H9 (cell line): Measurements from ENCODE around the gene APP. TPM values are rescaled to one million over a fixed set of nuclear protein-coding genes. Genes with fewer than 3 reads are reported as not detected.

Source experiments
- DNase-seq: peaks from one replicate; pipeline ENCODE4 v3.0.0-alpha.2; 2017
- H2AFZ ChIP-seq: one replicate; pipeline ENCODE4 v1.6.1; 2013; ENCODE audit warnings: mild to moderate bottlenecking, low read length, control low read depth, moderate library complexity
- H2AK5ac ChIP-seq: 2 replicates; pipeline ENCODE4 v1.6.1; 2013; ENCODE audit warnings: low read length, control low read depth, mixed read lengths; ENCODE audit not compliant: insufficient read length
- H2BK120ac ChIP-seq: one replicate; pipeline ENCODE4 v1.6.1; 2013; ENCODE audit warnings: low read depth, mild to moderate bottlenecking, low read length, control low read depth, inconsistent platforms; ENCODE audit not compliant: poor library complexity, severe bottlenecking
- H2BK12ac ChIP-seq: 2 replicates; pipeline ENCODE4 v1.6.1; 2013; ENCODE audit warnings: low read length, control low read depth, mixed read lengths, low read depth; ENCODE audit not compliant: insufficient read length
- H2BK15ac ChIP-seq: 2 replicates; pipeline ENCODE4 v1.6.1; 2013; ENCODE audit warnings: low read depth, low read length, control low read depth
- H2BK20ac ChIP-seq: one replicate; pipeline ENCODE4 v1.6.1; 2013; ENCODE audit warnings: low read depth, mild to moderate bottlenecking, low read length, control low read depth, inconsistent platforms; ENCODE audit not compliant: poor library complexity, severe bottlenecking
- H2BK5ac ChIP-seq: 2 replicates; pipeline ENCODE4 v1.6.1; 2013; ENCODE audit warnings: low read length, control low read depth, mixed read lengths; ENCODE audit not compliant: insufficient read length
- H3K14ac ChIP-seq: 2 replicates; pipeline ENCODE4 v1.6.1; 2013; ENCODE audit warnings: low read length, control low read depth; ENCODE audit not compliant: insufficient read depth
- H3K18ac ChIP-seq: 2 replicates; pipeline ENCODE4 v1.6.1; 2013; ENCODE audit warnings: low read depth, mild to moderate bottlenecking, mixed read lengths, low read length, control low read depth; ENCODE audit not compliant: insufficient read length
- H3K23ac ChIP-seq: 2 replicates; pipeline ENCODE4 v1.6.1; 2013; ENCODE audit warnings: low read length, control low read depth, mixed read lengths, low read depth; ENCODE audit not compliant: insufficient read length
- H3K23me2 ChIP-seq: 2 replicates; pipeline ENCODE4 v1.6.1; 2013; ENCODE audit warnings: low read depth, mild to moderate bottlenecking, mixed read lengths, low read length, control low read depth; ENCODE audit not compliant: insufficient read length, poor library complexity, severe bottlenecking
- H3K27ac ChIP-seq: 2 replicates; pipeline ENCODE4 v1.5.1; 2013; ENCODE audit warnings: low read length, control low read depth, mixed read lengths, low read depth; ENCODE audit not compliant: insufficient read length
- H3K27me3 ChIP-seq: 2 replicates; pipeline ENCODE4 v1.6.1; 2013; ENCODE audit warnings: low read length, control low read depth, inconsistent platforms; ENCODE audit not compliant: insufficient read depth
- H3K4ac ChIP-seq: 2 replicates; pipeline ENCODE4 v1.6.1; 2013; ENCODE audit warnings: low read depth, mild to moderate bottlenecking, control low read depth, inconsistent platforms, low read length, moderate library complexity
- H3K4me1 ChIP-seq: 2 replicates; pipeline ENCODE4 v1.6.1; 2013; ENCODE audit warnings: low read length, control low read depth, inconsistent platforms; ENCODE audit not compliant: insufficient read depth
- H3K4me2 ChIP-seq: 2 replicates; pipeline ENCODE4 v1.6.1; 2013; ENCODE audit warnings: low read length, control low read depth, mixed read lengths; ENCODE audit not compliant: insufficient read length, insufficient read depth
- H3K56ac ChIP-seq: 2 replicates; pipeline ENCODE4 v1.6.1; 2013; ENCODE audit warnings: low read depth, mild to moderate bottlenecking, mixed read lengths, low read length, control low read depth; ENCODE audit not compliant: insufficient read length
- H3K79me1 ChIP-seq: 2 replicates; pipeline ENCODE4 v1.6.1; 2013; ENCODE audit warnings: low read depth, mild to moderate bottlenecking, moderate library complexity, low read length, control low read depth, inconsistent platforms; ENCODE audit not compliant: insufficient read depth, poor library complexity, severe bottlenecking
- H3K79me2 ChIP-seq: 2 replicates; pipeline ENCODE4 v1.6.1; 2013; ENCODE audit warnings: low read length, control low read depth, inconsistent platforms; ENCODE audit not compliant: insufficient read depth
- H3K9ac ChIP-seq: 2 replicates; pipeline ENCODE4 v1.6.1; 2013; ENCODE audit warnings: low read length, control low read depth, mixed read lengths; ENCODE audit not compliant: insufficient read length; ENCODE audit errors: extremely low read depth
- H3K9me3 ChIP-seq: one replicate; pipeline ENCODE4 v1.6.1; 2013; ENCODE audit warnings: low read depth, low read length, inconsistent platforms; ENCODE audit not compliant: control insufficient read depth
- H3T11ph ChIP-seq: one replicate; pipeline ENCODE4 v1.6.1; 2013; ENCODE audit warnings: mild to moderate bottlenecking, low read length, control low read depth, inconsistent platforms
- H4K20me1 ChIP-seq: one replicate; pipeline ENCODE4 v1.6.1; 2013; ENCODE audit not compliant: control insufficient read depth, insufficient read length, insufficient read depth
- H4K5ac ChIP-seq: 2 replicates; pipeline ENCODE4 v1.6.1; 2013; ENCODE audit warnings: low read depth, mild to moderate bottlenecking, mixed read lengths, low read length, control low read depth; ENCODE audit not compliant: insufficient read length
- H4K8ac ChIP-seq: replicated peaks from 2 replicates; pipeline ENCODE4 v1.6.1; 2013; ENCODE audit warnings: low read length, control low read depth, mixed read lengths, low read depth; ENCODE audit not compliant: insufficient read length
- H4K91ac ChIP-seq: 2 replicates; pipeline ENCODE4 v1.6.1; 2013; ENCODE audit warnings: low read depth, mild to moderate bottlenecking, moderate library complexity, mixed read lengths, low read length, control low read depth; ENCODE audit not compliant: insufficient read length
- H3K27ac Mint-ChIP-seq, 3 experiments: 2 replicates in 2 of 3; 3 replicates in 1 of 3; pipeline ENCODE4 v1.8.0; 2020 to 2021; ENCODE audit warnings: mixed read lengths in 3 of 3, mild to moderate bottlenecking in 1 of 3, moderate library complexity in 1 of 3
- H3K27me3 Mint-ChIP-seq: 2 replicates; pipeline ENCODE4 v1.8.0; 2021; ENCODE audit warnings: low read depth, mild to moderate bottlenecking, moderate library complexity, mixed read lengths
- H3K36me3 Mint-ChIP-seq, 3 experiments: 2 replicates in 2 of 3; 3 replicates in 1 of 3; pipeline ENCODE4 v1.8.0; 2020 to 2021; ENCODE audit warnings: low read depth in 3 of 3, mixed read lengths in 3 of 3; ENCODE audit not compliant: insufficient read depth in 1 of 3
- H3K4me1 Mint-ChIP-seq, 2 experiments: 2 replicates each; pipeline ENCODE4 v1.8.0; 2020; ENCODE audit warnings: mixed read lengths in 2 of 2
- H3K4me3 Mint-ChIP-seq, 2 experiments: 2 replicates in 1 of 2; 3 replicates in 1 of 2; pipeline ENCODE4 v1.8.0; 2020 to 2021; ENCODE audit warnings: mild to moderate bottlenecking in 2 of 2, mixed read lengths in 2 of 2, moderate library complexity in 1 of 2
- H3K9me3 Mint-ChIP-seq, 2 experiments: 2 replicates in 1 of 2; 3 replicates in 1 of 2; pipeline ENCODE4 v1.8.0; 2020; ENCODE audit warnings: mild to moderate bottlenecking in 2 of 2, mixed read lengths in 2 of 2, moderate library complexity in 1 of 2
- CTCF ChIP-seq: fragments of 200-600 bp; sonication (generic); conservative IDR thresholded peaks from 3 replicates; pipeline ENCODE4 v1.8.0; 2021; ENCODE audit warnings: antibody characterized with exemption, mild to moderate bottlenecking
- WGBS: extraction: QIAGEN DNeasy Blood & Tissue Kit; methylation state at CpG from one replicate; pipeline ENCODE4 v1.1.7; 2013; ENCODE audit warnings: missing lambda C conversion rate, low lambda C conversion rate, mixed read lengths; ENCODE audit not compliant: insufficient read length; ENCODE audit errors: extremely low coverage; 5-methylcytosine and 5-hydroxymethylcytosine counted together
- total RNA-seq: library from RNA; stranded (reverse); gene quantifications from 2 replicates; pipeline ENCODE4 v1.2.1, GENCODE V29; 2021

APP gene
- total RNA-seq, 1 experiment from 2014 or later = 380 TPM

DNA sequence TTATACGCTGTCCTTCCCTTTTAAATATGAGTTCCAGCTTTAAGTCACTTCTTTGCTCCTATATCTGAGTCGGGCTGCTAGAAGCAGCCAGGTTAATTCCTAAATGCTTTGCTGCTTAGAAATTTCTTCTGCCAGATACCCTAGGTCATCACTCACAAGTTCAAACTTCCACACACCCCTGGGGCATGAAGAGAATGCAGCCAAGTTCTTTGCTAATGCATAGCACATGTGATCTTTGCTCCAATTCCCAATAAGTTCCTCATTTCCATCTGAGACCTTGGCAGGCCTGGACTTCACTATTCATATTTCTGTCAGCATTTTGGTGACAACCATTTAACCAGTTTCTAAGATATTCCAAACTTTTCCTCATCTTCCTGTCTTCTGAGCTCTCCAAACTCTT is 14.5 kb upstream of the APP start:
- Mint-ChIP-seq H3K36me3 (peaks cover 14 to 20% (median 17%) of the 10 kb centered on the region in 3 experiments), H3K9me3 (peaks cover 12 to 20% of the 10 kb centered on the region in 2 experiments), H3K27me3 (no peaks in the 10 kb centered on the region; the same call in 1 of the 2 replicates), H3K4me3 (no peak overlapping the region), H3K4me1 (no peaks in the 10 kb centered on the region), H3K27ac (no peak overlapping the region)
- Histone ChIP-seq H3K4me1 (no peaks in the 10 kb centered on the region; the same call in 1 of the 2 replicates), H3K27ac (no peak overlapping the region), H3T11ph (no peak overlapping the region), H4K5ac (no peak overlapping the region), H3K9me3 (no peaks in the 10 kb centered on the region), H2BK15ac (no peak overlapping the region), H3K23ac (no peak overlapping the region), H3K18ac (no peak overlapping the region), H2BK5ac (no peak overlapping the region), H3K14ac (no peak overlapping the region), H3K27me3 (no peaks in the 10 kb centered on the region), H4K91ac (no peak overlapping the region), H2AK5ac (no peak overlapping the region), H3K23me2 (peaks cover 2% of the 10 kb centered on the region), H2BK20ac (no peak overlapping the region), H3K79me2 (no peaks in the 10 kb centered on the region), H3K9ac (no peak overlapping the region), H2BK12ac (no peak overlapping the region), H3K56ac (no peak overlapping the region), H3K4me2 (no peak overlapping the region), H2AFZ (no peak overlapping the region), H3K4ac (no peak overlapping the region), H2BK120ac (no peak overlapping the region), H3K79me1 (no peaks in the 10 kb centered on the region), H4K8ac (no peak overlapping the region), H4K20me1 (no peaks in the 10 kb centered on the region)
- TF ChIP-seq CTCF = no peak
- WGBS = no CpG with 5 or more reads among the region's 2 CpGs
- no peak for DNase-seq
